COLO829 (cell line): ENCODE measurements around the gene FALEC.
A peak's percentile ranks its signal among the peaks of the same experiment; 100 is the strongest.
"Not testable (repeated sequence)": the region's sequence is repeated elsewhere in the genome, so short reads cannot be mapped to it uniquely, and the experiment has no call there.

Experiments
- DNase-seq: peaks from one replicate; pipeline ENCODE4 v3.0.0; 2012; ENCODE audit warnings: low spot score

Gene FALEC

GRCh38 chr1:150558761-150559655 lies 43.5 kb downstream of the FALEC start:
- DNase-seq = no peak

GRCh38 chr1:150559656-150560010 lies 44.1 kb downstream of the FALEC start:
- DNase-seq = no peak

GRCh38 chr1:150560011-150560438 lies 44.5 kb downstream of the FALEC start:
- no peak for DNase-seq

GRCh38 chr1:150560576-150561253 lies 45.2 kb downstream of the FALEC start:
- peak; percentile 85 for DNase-seq

GRCh38 chr1:150561254-150561973 lies 45.9 kb downstream of the FALEC start:
- DNase-seq = peak; percentile 98

- DNase-seq = peak; percentile 86
Measured at GRCh38 chr1:150561974-150562445, 46.5 kb downstream of the FALEC start.

GRCh38 chr1:150562446-150563339 lies 47.1 kb downstream of the FALEC start:
- no peak for DNase-seq

- DNase-seq = no peak
Measured at GRCh38 chr1:150563340-150564038, 47.9 kb downstream of the FALEC start.

- DNase-seq = no peak
Measured at GRCh38 chr1:150564051-150564991, 48.8 kb downstream of the FALEC start.

GRCh38 chr1:150565240-150565991 lies 49.9 kb downstream of the FALEC start:
- DNase-seq = not testable (repeated sequence)

- DNase-seq = no peak
Measured at GRCh38 chr1:150566589-150567340, 51.2 kb downstream of the FALEC start.

GRCh38 chr1:150567341-150567716 lies 51.8 kb downstream of the FALEC start:
- DNase-seq = no peak

GRCh38 chr1:150567717-150568593 lies 52.4 kb downstream of the FALEC start:
- DNase-seq = no peak

GRCh38 chr1:150568594-150568966 lies 53.0 kb downstream of the FALEC start:
- DNase-seq = no peak

- no peak for DNase-seq
Measured at GRCh38 chr1:150572918-150573647, 57.5 kb downstream of the FALEC start.

GRCh38 chr1:150573648-150574071 lies 58.1 kb downstream of the FALEC start:
- not testable (repeated sequence) for DNase-seq
